Measurements from ENCODE around the gene MAPK6.

DNA sequence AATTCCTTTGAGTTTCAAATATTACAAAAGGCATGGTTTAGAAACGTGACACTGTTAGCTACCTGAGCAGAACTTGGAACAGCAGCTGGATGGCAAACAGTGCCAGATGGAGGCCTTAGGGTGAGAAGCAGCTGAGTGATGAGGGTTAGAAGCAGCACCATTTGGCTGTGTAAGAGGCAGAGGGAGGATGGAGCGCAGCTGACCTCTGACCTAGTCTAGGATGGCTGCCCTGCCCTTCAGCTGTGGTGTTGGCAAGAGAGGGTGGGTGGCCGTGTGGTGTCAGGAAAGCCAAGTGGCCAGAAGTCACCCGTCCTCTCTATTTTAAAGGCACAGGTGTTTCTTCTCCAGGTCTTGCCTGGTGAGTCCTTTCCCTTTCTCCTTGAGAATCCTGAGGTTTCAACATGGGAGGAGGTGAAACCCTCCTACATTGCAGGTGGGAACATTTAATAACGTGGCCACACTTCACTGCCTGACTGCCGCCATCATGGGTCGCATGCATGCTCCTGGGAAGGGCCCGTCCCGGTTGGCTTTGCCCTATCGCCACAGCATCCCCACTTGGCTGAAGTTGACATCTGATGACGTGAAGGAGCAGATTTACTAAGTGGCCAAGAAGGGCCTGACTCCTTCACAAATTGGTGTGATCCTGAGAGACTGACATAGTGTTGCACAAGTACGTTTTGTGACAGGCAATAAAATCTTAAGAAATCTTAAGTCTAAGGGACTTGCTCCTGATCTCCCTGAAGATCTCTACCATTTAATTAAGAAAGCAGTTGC lies 76.0 kb downstream of the MAPK6 start:
- no peak for TF ChIP-seq ESRRA (CRISPR knock-in tag; IDR thresholded peaks at IDR 0.05; ENCODE audit: borderline replicate concordance)
- TF ChIP-seq, protein P1, sequence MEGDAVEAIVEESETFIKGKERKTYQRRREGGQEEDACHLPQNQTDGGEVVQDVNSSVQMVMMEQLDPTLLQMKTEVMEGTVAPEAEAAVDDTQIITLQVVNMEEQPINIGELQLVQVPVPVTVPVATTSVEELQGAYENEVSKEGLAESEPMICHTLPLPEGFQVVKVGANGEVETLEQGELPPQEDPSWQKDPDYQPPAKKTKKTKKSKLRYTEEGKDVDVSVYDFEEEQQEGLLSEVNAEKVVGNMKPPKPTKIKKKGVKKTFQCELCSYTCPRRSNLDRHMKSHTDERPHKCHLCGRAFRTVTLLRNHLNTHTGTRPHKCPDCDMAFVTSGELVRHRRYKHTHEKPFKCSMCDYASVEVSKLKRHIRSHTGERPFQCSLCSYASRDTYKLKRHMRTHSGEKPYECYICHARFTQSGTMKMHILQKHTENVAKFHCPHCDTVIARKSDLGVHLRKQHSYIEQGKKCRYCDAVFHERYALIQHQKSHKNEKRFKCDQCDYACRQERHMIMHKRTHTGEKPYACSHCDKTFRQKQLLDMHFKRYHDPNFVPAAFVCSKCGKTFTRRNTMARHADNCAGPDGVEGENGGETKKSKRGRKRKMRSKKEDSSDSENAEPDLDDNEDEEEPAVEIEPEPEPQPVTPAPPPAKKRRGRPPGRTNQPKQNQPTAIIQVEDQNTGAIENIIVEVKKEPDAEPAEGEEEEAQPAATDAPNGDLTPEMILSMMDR (IDR thresholded peaks at IDR 0.05), result no peak

All from WTC11 (cell line).